ENCODE data around the gene LBP. TPM values are rescaled to one million over a fixed set of nuclear protein-coding genes. Genes with fewer than 3 reads are reported as not detected.

Gene LBP
- total and polyA plus RNA-seq, 2 of the 13 experiments (the other 11 are each of a cell fraction or from before 2014, with no cell fraction given) = 0.07 to 0.20 TPM

DNA sequence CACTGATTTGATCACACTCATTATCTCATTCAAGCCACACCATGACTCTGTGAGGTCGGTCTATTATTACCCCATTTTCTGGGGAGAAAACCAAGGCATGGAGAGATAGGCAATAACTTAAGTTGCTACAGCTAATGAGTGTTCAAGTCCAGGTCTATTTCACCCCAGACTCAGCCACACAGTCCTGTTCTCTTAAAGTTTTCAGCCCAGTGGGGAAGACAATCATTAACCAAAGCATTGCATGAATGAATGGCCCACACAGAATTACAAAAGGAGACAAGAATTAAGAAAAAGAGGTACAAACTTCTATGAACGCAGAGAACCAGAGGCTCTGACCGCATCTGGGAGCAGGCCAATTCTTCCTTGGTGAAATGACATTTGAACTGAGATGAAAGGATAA lies 35.2 kb upstream of the LBP start:
- H3K4me2 ChIP-seq (ENCODE audit: low read depth, low read length) = no peak overlapping the region
- TF ChIP-seq, protein P1, sequence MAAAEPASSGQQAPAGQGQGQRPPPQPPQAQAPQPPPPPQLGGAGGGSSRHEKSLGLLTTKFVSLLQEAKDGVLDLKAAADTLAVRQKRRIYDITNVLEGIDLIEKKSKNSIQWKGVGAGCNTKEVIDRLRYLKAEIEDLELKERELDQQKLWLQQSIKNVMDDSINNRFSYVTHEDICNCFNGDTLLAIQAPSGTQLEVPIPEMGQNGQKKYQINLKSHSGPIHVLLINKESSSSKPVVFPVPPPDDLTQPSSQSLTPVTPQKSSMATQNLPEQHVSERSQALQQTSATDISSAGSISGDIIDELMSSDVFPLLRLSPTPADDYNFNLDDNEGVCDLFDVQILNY (CRISPR knock-in tag; conservative IDR thresholded peaks at IDR 0.05) = no peak
- TF ChIP-seq U2AF2 (IDR thresholded peaks at IDR 0.05; ENCODE audit: low read depth, low read length) (no peak), ETV5 (CRISPR knock-in tag; IDR thresholded peaks at IDR 0.05; ENCODE audit: borderline replicate concordance) (no peak), NCOA1 (CRISPR knock-in tag; IDR thresholded peaks at IDR 0.05) (no peak), ZSCAN30 (CRISPR knock-in tag; IDR thresholded peaks at IDR 0.05) (no peak), FOXM1 (CRISPR knock-in tag; IDR thresholded peaks at IDR 0.05) (no peak), HOXA9 (CRISPR knock-in tag; IDR thresholded peaks at IDR 0.05; ENCODE audit: borderline replicate concordance) (no peak), FOXK2 (IDR thresholded peaks at IDR 0.05) (no peak), ZBTB7A (CRISPR knock-in tag; IDR thresholded peaks at IDR 0.05) (no peak), DNMT3B (CRISPR knock-in tag; conservative IDR thresholded peaks at IDR 0.05) (no peak), CCDC6 (CRISPR knock-in tag; IDR thresholded peaks at IDR 0.05) (no peak), SPEN (CRISPR knock-in tag; IDR thresholded peaks at IDR 0.05; ENCODE audit: low read depth) (no peak)
- TF ChIP-seq, protein P2, sequence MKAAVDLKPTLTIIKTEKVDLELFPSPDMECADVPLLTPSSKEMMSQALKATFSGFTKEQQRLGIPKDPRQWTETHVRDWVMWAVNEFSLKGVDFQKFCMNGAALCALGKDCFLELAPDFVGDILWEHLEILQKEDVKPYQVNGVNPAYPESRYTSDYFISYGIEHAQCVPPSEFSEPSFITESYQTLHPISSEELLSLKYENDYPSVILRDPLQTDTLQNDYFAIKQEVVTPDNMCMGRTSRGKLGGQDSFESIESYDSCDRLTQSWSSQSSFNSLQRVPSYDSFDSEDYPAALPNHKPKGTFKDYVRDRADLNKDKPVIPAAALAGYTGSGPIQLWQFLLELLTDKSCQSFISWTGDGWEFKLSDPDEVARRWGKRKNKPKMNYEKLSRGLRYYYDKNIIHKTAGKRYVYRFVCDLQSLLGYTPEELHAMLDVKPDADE (CRISPR knock-in tag; IDR thresholded peaks at IDR 0.05) = no peak
- TF ChIP-seq, protein P3, sequence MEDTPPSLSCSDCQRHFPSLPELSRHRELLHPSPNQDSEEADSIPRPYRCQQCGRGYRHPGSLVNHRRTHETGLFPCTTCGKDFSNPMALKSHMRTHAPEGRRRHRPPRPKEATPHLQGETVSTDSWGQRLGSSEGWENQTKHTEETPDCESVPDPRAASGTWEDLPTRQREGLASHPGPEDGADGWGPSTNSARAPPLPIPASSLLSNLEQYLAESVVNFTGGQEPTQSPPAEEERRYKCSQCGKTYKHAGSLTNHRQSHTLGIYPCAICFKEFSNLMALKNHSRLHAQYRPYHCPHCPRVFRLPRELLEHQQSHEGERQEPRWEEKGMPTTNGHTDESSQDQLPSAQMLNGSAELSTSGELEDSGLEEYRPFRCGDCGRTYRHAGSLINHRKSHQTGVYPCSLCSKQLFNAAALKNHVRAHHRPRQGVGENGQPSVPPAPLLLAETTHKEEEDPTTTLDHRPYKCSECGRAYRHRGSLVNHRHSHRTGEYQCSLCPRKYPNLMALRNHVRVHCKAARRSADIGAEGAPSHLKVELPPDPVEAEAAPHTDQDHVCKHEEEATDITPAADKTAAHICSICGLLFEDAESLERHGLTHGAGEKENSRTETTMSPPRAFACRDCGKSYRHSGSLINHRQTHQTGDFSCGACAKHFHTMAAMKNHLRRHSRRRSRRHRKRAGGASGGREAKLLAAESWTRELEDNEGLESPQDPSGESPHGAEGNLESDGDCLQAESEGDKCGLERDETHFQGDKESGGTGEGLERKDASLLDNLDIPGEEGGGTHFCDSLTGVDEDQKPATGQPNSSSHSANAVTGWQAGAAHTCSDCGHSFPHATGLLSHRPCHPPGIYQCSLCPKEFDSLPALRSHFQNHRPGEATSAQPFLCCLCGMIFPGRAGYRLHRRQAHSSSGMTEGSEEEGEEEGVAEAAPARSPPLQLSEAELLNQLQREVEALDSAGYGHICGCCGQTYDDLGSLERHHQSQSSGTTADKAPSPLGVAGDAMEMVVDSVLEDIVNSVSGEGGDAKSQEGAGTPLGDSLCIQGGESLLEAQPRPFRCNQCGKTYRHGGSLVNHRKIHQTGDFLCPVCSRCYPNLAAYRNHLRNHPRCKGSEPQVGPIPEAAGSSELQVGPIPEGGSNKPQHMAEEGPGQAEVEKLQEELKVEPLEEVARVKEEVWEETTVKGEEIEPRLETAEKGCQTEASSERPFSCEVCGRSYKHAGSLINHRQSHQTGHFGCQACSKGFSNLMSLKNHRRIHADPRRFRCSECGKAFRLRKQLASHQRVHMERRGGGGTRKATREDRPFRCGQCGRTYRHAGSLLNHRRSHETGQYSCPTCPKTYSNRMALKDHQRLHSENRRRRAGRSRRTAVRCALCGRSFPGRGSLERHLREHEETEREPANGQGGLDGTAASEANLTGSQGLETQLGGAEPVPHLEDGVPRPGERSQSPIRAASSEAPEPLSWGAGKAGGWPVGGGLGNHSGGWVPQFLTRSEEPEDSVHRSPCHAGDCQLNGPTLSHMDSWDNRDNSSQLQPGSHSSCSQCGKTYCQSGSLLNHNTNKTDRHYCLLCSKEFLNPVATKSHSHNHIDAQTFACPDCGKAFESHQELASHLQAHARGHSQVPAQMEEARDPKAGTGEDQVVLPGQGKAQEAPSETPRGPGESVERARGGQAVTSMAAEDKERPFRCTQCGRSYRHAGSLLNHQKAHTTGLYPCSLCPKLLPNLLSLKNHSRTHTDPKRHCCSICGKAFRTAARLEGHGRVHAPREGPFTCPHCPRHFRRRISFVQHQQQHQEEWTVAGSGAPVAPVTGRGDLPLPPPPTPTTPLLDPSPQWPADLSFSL (CRISPR knock-in tag; IDR thresholded peaks at IDR 0.05) = no peak
- TF ChIP-seq, protein P4, sequence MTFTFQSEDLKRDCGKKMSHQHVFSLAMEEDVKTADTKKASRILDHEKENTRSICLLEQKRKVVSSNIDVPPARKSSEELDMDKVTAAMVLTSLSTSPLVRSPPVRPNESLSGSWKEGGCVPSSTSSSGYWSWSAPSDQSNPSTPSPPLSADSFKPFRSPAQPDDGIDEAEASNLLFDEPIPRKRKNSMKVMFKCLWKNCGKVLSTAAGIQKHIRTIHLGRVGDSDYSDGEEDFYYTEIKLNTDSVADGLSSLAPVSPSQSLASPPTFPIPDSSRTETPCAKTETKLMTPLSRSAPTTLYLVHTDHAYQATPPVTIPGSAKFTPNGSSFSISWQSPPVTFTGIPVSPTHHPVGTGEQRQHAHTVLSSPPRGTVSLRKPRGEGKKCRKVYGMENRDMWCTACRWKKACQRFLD (CRISPR knock-in tag; IDR thresholded peaks at IDR 0.05; ENCODE audit: borderline replicate concordance) = no peak
- WGBS (ENCODE audit: low lambda C conversion rate) = 6% methylated on average over 3 of the region's 3 CpGs
- no peak overlapping the region for H2AFZ ChIP-seq (ENCODE audit: low read length)
- H3K27ac ChIP-seq (ENCODE audit: extremely low read length, insufficient read depth, low read length) = no peak overlapping the region
- H3K36me3 ChIP-seq (replicated peaks in 1 of 2; ENCODE audit: control insufficient read depth in 1 of 2, insufficient read depth in 2 of 2, low read length in 2 of 2) = no peaks in the 10 kb centered on the region
- no peak overlapping the region for H3K4me3 ChIP-seq (replicated peaks in 1 of 3; ENCODE audit: insufficient read depth in 1 of 3, low read depth in 2 of 3, low read length in 3 of 3)
- peak; percentile 37 for FAIRE-seq
- no peaks in the 10 kb centered on the region for H4K20me1 ChIP-seq (ENCODE audit: insufficient read depth, low read length)
- H3K9ac ChIP-seq (ENCODE audit: insufficient read depth, low read depth, low read length) = no peak overlapping the region
- no peak for ATAC-seq
- H3K9me3 ChIP-seq (ENCODE audit: low read length) = no peaks in the 10 kb centered on the region
- H3K27me3 ChIP-seq (ENCODE audit: control insufficient read depth in 1 of 2, insufficient read depth in 2 of 2, low read length in 2 of 2) = peaks cover 2 to 13% of the 10 kb centered on the region in 2 experiments; a peak in 2 of 5 replicates
- intact Hi-C loops (cut with micrococcal nuclease; ENCODE audit: unreplicated experiment) = no loop called here
- in situ Hi-C loops (cut with HindIII; ENCODE audit: extremely low pct_ligation_motif_present, low pct_unique_long_range_greater_than_20kb) = no loop called here
- no peaks in the 10 kb centered on the region for H3K4me1 ChIP-seq (ENCODE audit: insufficient read depth, low read length)
- ChIA-PET CTCF (ENCODE audit: low intra/inter-chr PET ratio, low total read pairs) (no interaction called here), POLR2A (no interaction called here)
- DNase-seq (ENCODE audit: low spot score) = no peak
- BruUV-seq (replicated peaks) = no TSS peak
- no peaks in the 10 kb centered on the region for H3K79me2 ChIP-seq (ENCODE audit: insufficient read depth, low read length)
